GM12891 (cell line): ENCODE measurements around the gene ZFAND5.

Experiments used
- PAX5 ChIP-seq: IDR thresholded peaks from 2 replicates; pipeline ENCODE4 v1.6.1; 2011; ENCODE audit warnings: low read length, moderate library complexity, mild to moderate bottlenecking; ENCODE audit not compliant: insufficient read depth, severe bottlenecking
- POLR2A ChIP-seq: IDR thresholded peaks from 2 replicates; pipeline ENCODE4 v1.6.1; 2011; ENCODE audit warnings: low read depth, low read length, control low read depth
- POLR2AphosphoS5 ChIP-seq: IDR thresholded peaks from 2 replicates; pipeline ENCODE4 v1.6.1; 2011; ENCODE audit warnings: low read depth, low read length, control low read depth
- POU2F2 ChIP-seq: IDR thresholded peaks from 2 replicates; pipeline ENCODE4 v1.6.1; 2011; ENCODE audit warnings: low read depth, mild to moderate bottlenecking, control low read depth, low read length, moderate library complexity
- SPI1 ChIP-seq: IDR thresholded peaks from 2 replicates; pipeline ENCODE4 v1.6.1; 2011; ENCODE audit warnings: low read depth, low read length, control low read depth
- TAF1 ChIP-seq: IDR thresholded peaks from 2 replicates; pipeline ENCODE4 v1.6.1; 2011; ENCODE audit warnings: low read depth, low read length, control low read depth

GRCh38 chr9:72349240-72349639 is 15.8 kb downstream of the ZFAND5 start:
- TF ChIP-seq TAF1 (no peak), POLR2A (no peak), POLR2AphosphoS5 (no peak), POU2F2 (no peak), SPI1 (no peak), PAX5 (no peak)
